Measurements from ENCODE around the gene KCNJ15.

DNA sequence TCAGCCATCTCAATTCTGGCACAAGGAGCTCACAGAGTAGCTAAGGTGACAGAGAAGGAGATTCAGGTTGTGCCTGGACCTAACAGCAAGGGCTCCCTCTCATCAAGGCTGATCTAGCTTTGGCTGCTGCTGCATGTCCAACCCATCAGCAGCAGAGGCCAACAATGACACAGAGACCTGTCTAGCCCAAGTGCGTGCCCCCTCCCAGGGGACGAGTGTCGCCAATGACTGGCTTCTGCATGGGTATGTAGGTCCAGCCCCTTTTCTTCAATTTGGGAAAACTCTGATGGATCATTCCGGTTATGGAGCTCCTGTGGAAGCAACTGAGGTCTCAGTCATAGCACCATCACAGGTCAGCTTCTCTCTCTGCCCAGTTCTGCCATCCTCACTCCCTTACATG, 83.3 kb downstream of the KCNJ15 start:
- TF ChIP-seq, protein P1, sequence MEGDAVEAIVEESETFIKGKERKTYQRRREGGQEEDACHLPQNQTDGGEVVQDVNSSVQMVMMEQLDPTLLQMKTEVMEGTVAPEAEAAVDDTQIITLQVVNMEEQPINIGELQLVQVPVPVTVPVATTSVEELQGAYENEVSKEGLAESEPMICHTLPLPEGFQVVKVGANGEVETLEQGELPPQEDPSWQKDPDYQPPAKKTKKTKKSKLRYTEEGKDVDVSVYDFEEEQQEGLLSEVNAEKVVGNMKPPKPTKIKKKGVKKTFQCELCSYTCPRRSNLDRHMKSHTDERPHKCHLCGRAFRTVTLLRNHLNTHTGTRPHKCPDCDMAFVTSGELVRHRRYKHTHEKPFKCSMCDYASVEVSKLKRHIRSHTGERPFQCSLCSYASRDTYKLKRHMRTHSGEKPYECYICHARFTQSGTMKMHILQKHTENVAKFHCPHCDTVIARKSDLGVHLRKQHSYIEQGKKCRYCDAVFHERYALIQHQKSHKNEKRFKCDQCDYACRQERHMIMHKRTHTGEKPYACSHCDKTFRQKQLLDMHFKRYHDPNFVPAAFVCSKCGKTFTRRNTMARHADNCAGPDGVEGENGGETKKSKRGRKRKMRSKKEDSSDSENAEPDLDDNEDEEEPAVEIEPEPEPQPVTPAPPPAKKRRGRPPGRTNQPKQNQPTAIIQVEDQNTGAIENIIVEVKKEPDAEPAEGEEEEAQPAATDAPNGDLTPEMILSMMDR (IDR thresholded peaks at IDR 0.05) = no peak
- TF ChIP-seq POLR2A (IDR thresholded peaks at IDR 0.05) = no peak

Measured in heart left ventricle (tissue), 13 donors.